OCI-LY3 (cell line): ENCODE results near the gene STK4.

Source experiments
- CTCF ChIP-seq: fragments of 200-600, 300-600 bp; sonication (generic); IDR thresholded peaks from 2 replicates; pipeline ENCODE4 v1.5.1; 2014; ENCODE audit warnings: antibody characterized with exemption, low read length, low read depth
- EZH2phosphoT487 ChIP-seq: fragments of 200-600 bp; shearing (Covaris generic); IDR thresholded peaks from 2 replicates; pipeline ENCODE4 v1.6.1; 2018; ENCODE audit warnings: antibody characterized with exemption, mixed run types, low read depth

- no peak for TF ChIP-seq CTCF
- no peak for TF ChIP-seq EZH2phosphoT487
Observed at GRCh38 chr20:45016089-45016671, 49.9 kb downstream of the STK4 start.
